Activated CD4-positive, alpha-beta T cell treated with anti-CD3 and anti-CD28 coated beads, Interleukin-2, amount 10 ng/mL, durations not matched to agents 7 days and 5 days (primary cell): ENCODE data around the gene INPP5D. TPM values are rescaled to one million over a fixed set of nuclear protein-coding genes. Genes with fewer than 3 reads are reported as not detected.
A peak's percentile ranks its signal among the peaks of the same experiment; 100 is the strongest.
"Not testable (repeated sequence)": the region's sequence is repeated elsewhere in the genome, so short reads cannot be mapped to it uniquely, and the experiment has no call there.

Experiments used
- CTCF ChIA-PET: fragments of 350-600 bp; sonication (Branson Sonifier 250); formaldehyde crosslinking; loops from one replicate; lab custom pipeline; 2021; ENCODE audit warnings: antibody characterized with exemption; lab: Charles Lee
- POLR2A ChIA-PET: fragments of 350-600 bp; sonication (Branson Sonifier 250); formaldehyde crosslinking; loops from one replicate; lab custom pipeline; 2021; ENCODE audit warnings: antibody characterized with exemption; lab: Charles Lee
- DNase-seq: peaks from one replicate; pipeline ENCODE4 v3.0.0-alpha.2; 2020
- H3K27ac Mint-ChIP-seq: one replicate; pipeline ENCODE4 v1.8.0; 2021; ENCODE audit warnings: mild to moderate bottlenecking, moderate library complexity, mixed read lengths
- H3K27me3 Mint-ChIP-seq: one replicate; pipeline ENCODE4 v1.8.0; 2021; ENCODE audit warnings: mixed read lengths
- H3K36me3 Mint-ChIP-seq: one replicate; pipeline ENCODE4 v1.8.0; 2021; ENCODE audit warnings: low read depth, mixed read lengths
- H3K4me1 Mint-ChIP-seq: one replicate; pipeline ENCODE4 v1.8.0; 2021; ENCODE audit warnings: mixed read lengths
- H3K4me3 Mint-ChIP-seq: one replicate; pipeline ENCODE4 v1.8.0; 2021; ENCODE audit warnings: mild to moderate bottlenecking, moderate library complexity, mixed read lengths
- H3K9me3 Mint-ChIP-seq: one replicate; pipeline ENCODE4 v1.8.0; 2021; ENCODE audit warnings: mixed read lengths
- total RNA-seq, 2 experiments: library from RNA; stranded (reverse); gene quantifications; one replicate each; pipeline ENCODE4 v1.2.3, GENCODE V29; 2021

The INPP5D gene
- total RNA-seq, 2 experiments from 2014 or later: 121 to 138 TPM

- no peaks in the 10 kb centered on the region for H3K36me3 Mint-ChIP-seq
- peaks cover under 1% of the 10 kb centered on the region for H3K4me1 Mint-ChIP-seq
- CTCF ChIA-PET: interaction anchor here (0.5 to 3.8 kb wide), 6 partner anchors 11 to 1266 kb away, joined by 3 to 12 read pairs (median 4); partner anchors contain the start of genes INPP5D and NEU2
- H3K4me3 Mint-ChIP-seq: no peak overlapping the region
- POLR2A ChIA-PET: no interaction called here
- H3K9me3 Mint-ChIP-seq: no peaks in the 10 kb centered on the region
- H3K27me3 Mint-ChIP-seq: peaks cover 16% of the 10 kb centered on the region
- no peak for DNase-seq
- no peak overlapping the region for H3K27ac Mint-ChIP-seq
These were observed 11.5 kb upstream of the INPP5D start for GRCh38 chr2:233048569-233049193.

GRCh38 chr2:233049194-233049761 lies 10.9 kb upstream of the INPP5D start:
- CTCF ChIA-PET: interaction anchor here (0.5 to 3.8 kb wide), 5 partner anchors 12 to 1267 kb away, joined by 3 to 12 read pairs (median 4); partner anchors contain the start of gene NEU2
- no peaks in the 10 kb centered on the region for H3K36me3 Mint-ChIP-seq

GRCh38 chr2:233051241-233052149 lies 8.6 kb upstream of the INPP5D start:
- ChIA-PET CTCF (interaction anchor here (0.6 to 0.8 kb wide), 2 partner anchors 9 to 182 kb away, joined by 3 read pairs; partner anchors contain the start of gene INPP5D), POLR2A (no interaction called here)
- Mint-ChIP-seq H3K27ac (no peak overlapping the region), H3K9me3 (no peaks in the 10 kb centered on the region), H3K4me3 (no peak overlapping the region), H3K4me1 (peaks cover 6% of the 10 kb centered on the region), H3K27me3 (peaks cover 25% of the 10 kb centered on the region), H3K36me3 (no peaks in the 10 kb centered on the region)
- DNase-seq: no peak

More at GRCh38 chr2:233049194-233049761, 10.9 kb upstream of the INPP5D start:
- no peak overlapping the region for H3K27ac Mint-ChIP-seq
- POLR2A ChIA-PET: no interaction called here
- no peaks in the 10 kb centered on the region for H3K9me3 Mint-ChIP-seq
- peaks cover 21% of the 10 kb centered on the region for H3K27me3 Mint-ChIP-seq
- peaks cover 6% of the 10 kb centered on the region for H3K4me1 Mint-ChIP-seq
- H3K4me3 Mint-ChIP-seq: no peak overlapping the region
- DNase-seq: no peak

GRCh38 chr2:233052517-233052916 lies 7.6 kb upstream of the INPP5D start:
- DNase-seq, H3K27ac Mint-ChIP-seq, POLR2A ChIA-PET, H3K9me3 Mint-ChIP-seq, H3K4me3 Mint-ChIP-seq, H3K36me3 Mint-ChIP-seq, H3K4me1 Mint-ChIP-seq: not testable (repeated sequence)
- peaks cover 21% of the 10 kb centered on the region for H3K27me3 Mint-ChIP-seq
- CTCF ChIA-PET: interaction anchor here (0.9 to 2.9 kb wide), 3 partner anchors 11 to 445 kb away, joined by 3 to 16 read pairs (median 3); no protein-coding TSS in a partner anchor

- Mint-ChIP-seq H3K27ac (no peak overlapping the region), H3K4me3 (no peak overlapping the region)
- POLR2A ChIA-PET: no interaction called here
These were observed 6.0 kb upstream of the INPP5D start for GRCh38 chr2:233053928-233054784.

GRCh38 chr2:233055362-233055761 lies 4.8 kb upstream of the INPP5D start:
- H3K27me3 Mint-ChIP-seq: peaks cover 14% of the 10 kb centered on the region
- H3K27ac Mint-ChIP-seq: no peak overlapping the region
- DNase-seq: no peak
- ChIA-PET POLR2A (no interaction called here), CTCF (interaction anchor here (0.7 to 2.9 kb wide), 4 partner anchors 13 to 220 kb away, joined by 3 to 16 read pairs (median 8); no protein-coding TSS in a partner anchor)
- no peaks in the 10 kb centered on the region for H3K36me3 Mint-ChIP-seq
- H3K4me1 Mint-ChIP-seq: peaks cover 19% of the 10 kb centered on the region
- no peak overlapping the region for H3K4me3 Mint-ChIP-seq
- H3K9me3 Mint-ChIP-seq: no peaks in the 10 kb centered on the region

More at GRCh38 chr2:233053928-233054784, 6.0 kb upstream of the INPP5D start:
- Mint-ChIP-seq H3K27me3 (peaks cover 16% of the 10 kb centered on the region), H3K36me3 (no peaks in the 10 kb centered on the region), H3K9me3 (no peaks in the 10 kb centered on the region), H3K4me1 (peaks cover 14% of the 10 kb centered on the region)
- CTCF ChIA-PET: interaction anchor here (0.6 to 2.9 kb wide), 12 partner anchors 9 to 449 kb away, joined by 3 to 16 read pairs (median 4); partner anchors contain the start of gene ATG16L1
- peak; percentile 66 for DNase-seq

GRCh38 chr2:233056961-233057605 lies 3.1 kb upstream of the INPP5D start:
- Mint-ChIP-seq H3K4me3 (no peak overlapping the region), H3K4me1 (peaks cover 19% of the 10 kb centered on the region), H3K9me3 (no peaks in the 10 kb centered on the region), H3K27me3 (peaks cover 13% of the 10 kb centered on the region), H3K36me3 (peaks cover 14% of the 10 kb centered on the region), H3K27ac (no peak overlapping the region)
- DNase-seq: no peak
- POLR2A ChIA-PET: interaction anchor here (0.5 kb wide), 1 partner anchor 319 kb away, joined by 4 read pairs; no protein-coding TSS in a partner anchor
- CTCF ChIA-PET: interaction anchor here (0.6 to 6.4 kb wide), 2 partner anchors 24 to 450 kb away, joined by 3 to 57 read pairs; no protein-coding TSS in a partner anchor

- H3K4me1 Mint-ChIP-seq: peaks cover 32% of the 10 kb centered on the region
- no peak for DNase-seq
- H3K27ac Mint-ChIP-seq: peak overlapping the region; percentile 98
- no peaks in the 10 kb centered on the region for H3K9me3 Mint-ChIP-seq
- POLR2A ChIA-PET: no interaction called here
- H3K27me3 Mint-ChIP-seq: peaks cover 10% of the 10 kb centered on the region
- H3K36me3 Mint-ChIP-seq: peaks cover 31% of the 10 kb centered on the region
- peak overlapping the region; percentile 47 for H3K4me3 Mint-ChIP-seq
- CTCF ChIA-PET: interaction anchor here (1.8 to 6.4 kb wide), 2 partner anchors 22 to 209 kb away, joined by 8 to 57 read pairs; no protein-coding TSS in a partner anchor
These were observed 1.2 kb upstream of the INPP5D start for GRCh38 chr2:233058717-233059546.

- Mint-ChIP-seq H3K4me3 (no peak overlapping the region), H3K27ac (peak overlapping the region; percentile 98), H3K4me1 (peaks cover 33% of the 10 kb centered on the region), H3K36me3 (peaks cover 35% of the 10 kb centered on the region), H3K27me3 (peaks cover 5% of the 10 kb centered on the region), H3K9me3 (no peaks in the 10 kb centered on the region)
- DNase-seq: no peak
- ChIA-PET CTCF (interaction anchor here (1.1 to 6.4 kb wide), 4 partner anchors 11 to 533 kb away, joined by 3 to 57 read pairs (median 10); no protein-coding TSS in a partner anchor), POLR2A (interaction anchor here (2.1 to 2.3 kb wide), 2 partner anchors 16 to 22 kb away, joined by 10 to 19 read pairs; no protein-coding TSS in a partner anchor)
These were observed 670 bp upstream of the INPP5D start for GRCh38 chr2:233059547-233059796.

- CTCF ChIA-PET: interaction anchor here (0.8 to 6.4 kb wide), 16 partner anchors 9 to 534 kb away, joined by 3 to 57 read pairs (median 4); partner anchors contain the start of gene ATG16L1
- POLR2A ChIA-PET: interaction anchor here (0.6 to 2.3 kb wide), 8 partner anchors 15 to 193 kb away, joined by 3 to 19 read pairs (median 4); partner anchors contain the start of gene ATG16L1
- H3K27ac Mint-ChIP-seq: peak overlapping the region; percentile 98
- H3K36me3 Mint-ChIP-seq: peaks cover 45% of the 10 kb centered on the region
- H3K27me3 Mint-ChIP-seq: no peaks in the 10 kb centered on the region
- H3K9me3 Mint-ChIP-seq: no peaks in the 10 kb centered on the region
- peak overlapping the region; percentile 96 for H3K4me3 Mint-ChIP-seq
- DNase-seq: no peak
- peaks cover 43% of the 10 kb centered on the region for H3K4me1 Mint-ChIP-seq
These were observed 398 bp downstream of the INPP5D start for GRCh38 chr2:233060501-233060979.
